Activated CD8-positive, alpha-beta memory T cell treated with anti-CD3 and anti-CD28 coated beads for 1 hour (primary cell): Measurements from ENCODE around the gene TEX48.

Experiments used
- DNase-seq, 2 donors: peaks; one replicate each; pipeline ENCODE4 v3.0.0-alpha.2; 2020; ENCODE audit warnings: low read depth in 1 of 2; ENCODE audit errors: extremely low read depth in 1 of 2

The TEX48 gene

GRCh38 chr9:114669961-114670360 is 12.0 kb downstream of the TEX48 start:
- DNase-seq, result no peak

- DNase-seq, result no peak
Observed at GRCh38 chr9:114668146-114668545, 13.8 kb downstream of the TEX48 start.

- no peak for DNase-seq
Observed at GRCh38 chr9:114666851-114667250, 15.1 kb downstream of the TEX48 start.

GRCh38 chr9:114666401-114666800 is 15.6 kb downstream of the TEX48 start:
- DNase-seq, result no peak

DNA sequence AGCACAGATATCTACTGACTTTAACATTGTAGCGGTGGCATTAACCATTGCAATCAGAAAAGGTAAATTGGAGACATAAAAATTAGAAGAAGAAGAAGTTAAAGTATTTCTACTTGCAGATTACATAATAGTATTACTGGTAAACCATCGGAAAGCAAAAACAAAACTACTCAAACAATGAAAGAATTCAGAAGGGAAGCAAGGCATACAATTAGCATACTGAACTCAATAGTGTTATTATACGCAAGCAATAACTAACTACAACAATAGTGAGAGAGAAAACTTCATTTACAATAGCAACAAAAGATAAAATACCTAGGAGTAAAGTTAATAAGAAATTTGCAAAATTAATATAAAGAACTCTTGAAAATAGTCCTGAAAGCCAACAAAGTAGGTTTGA is 17.8 kb downstream of the TEX48 start:
- no peak for DNase-seq

- peak; percentile 13 to 45 for DNase-seq
Observed at GRCh38 chr9:114662081-114662989, 19.7 kb downstream of the TEX48 start.

DNA sequence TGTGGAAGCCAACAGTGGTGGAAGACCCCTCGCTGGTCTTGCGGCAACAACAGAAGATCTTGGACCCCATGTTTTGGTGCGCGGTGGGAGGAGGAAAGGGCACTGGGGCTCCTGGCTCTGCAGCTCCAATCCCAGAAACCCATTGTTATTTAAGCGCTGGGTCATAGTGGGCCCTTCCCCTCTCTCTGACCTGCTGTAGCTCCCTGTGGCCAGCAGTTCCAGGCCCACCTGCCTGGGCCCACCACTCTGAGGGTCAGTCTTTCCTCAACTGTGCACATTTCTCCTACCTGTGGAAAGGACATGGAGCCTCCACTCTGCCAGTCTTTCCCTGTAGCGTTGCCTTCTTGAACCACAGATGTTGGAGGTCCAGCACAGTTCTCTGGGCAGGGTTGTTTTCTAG is 24.3 kb downstream of the TEX48 start, which contains the start of gene TEX53:
TEX53 (minus strand) TSS at position 101 of the 400 bp plus-strand sequence; CDS start at position 70, 31 bp downstream.
- no peak for DNase-seq

DNA sequence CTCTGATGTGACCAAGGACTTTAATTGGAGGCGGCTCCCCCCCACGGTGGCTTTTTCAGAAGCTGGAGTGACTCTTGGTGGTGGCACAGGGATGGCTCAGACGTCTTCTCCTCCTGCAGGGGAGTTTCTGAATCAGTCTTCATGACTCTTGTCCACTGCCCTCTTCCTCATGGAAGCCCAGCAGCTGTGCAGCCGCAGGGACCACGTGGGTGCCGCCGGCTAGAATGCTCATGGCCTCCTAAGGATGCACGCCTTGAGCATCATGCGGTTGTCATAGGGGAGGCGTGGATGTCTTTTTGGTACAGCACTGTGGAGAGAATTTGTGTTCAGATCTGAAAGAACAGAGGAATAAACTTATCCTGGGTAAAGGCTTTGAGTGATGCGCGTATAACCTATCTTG is 25.7 kb downstream of the TEX48 start:
- DNase-seq, result no peak

GRCh38 chr9:114655689-114656088 is 26.3 kb downstream of the TEX48 start:
- no peak for DNase-seq

- DNase-seq, result peak; percentile 54 to 63
Observed at GRCh38 chr9:114653556-114654159, 28.3 kb downstream of the TEX48 start.

DNA sequence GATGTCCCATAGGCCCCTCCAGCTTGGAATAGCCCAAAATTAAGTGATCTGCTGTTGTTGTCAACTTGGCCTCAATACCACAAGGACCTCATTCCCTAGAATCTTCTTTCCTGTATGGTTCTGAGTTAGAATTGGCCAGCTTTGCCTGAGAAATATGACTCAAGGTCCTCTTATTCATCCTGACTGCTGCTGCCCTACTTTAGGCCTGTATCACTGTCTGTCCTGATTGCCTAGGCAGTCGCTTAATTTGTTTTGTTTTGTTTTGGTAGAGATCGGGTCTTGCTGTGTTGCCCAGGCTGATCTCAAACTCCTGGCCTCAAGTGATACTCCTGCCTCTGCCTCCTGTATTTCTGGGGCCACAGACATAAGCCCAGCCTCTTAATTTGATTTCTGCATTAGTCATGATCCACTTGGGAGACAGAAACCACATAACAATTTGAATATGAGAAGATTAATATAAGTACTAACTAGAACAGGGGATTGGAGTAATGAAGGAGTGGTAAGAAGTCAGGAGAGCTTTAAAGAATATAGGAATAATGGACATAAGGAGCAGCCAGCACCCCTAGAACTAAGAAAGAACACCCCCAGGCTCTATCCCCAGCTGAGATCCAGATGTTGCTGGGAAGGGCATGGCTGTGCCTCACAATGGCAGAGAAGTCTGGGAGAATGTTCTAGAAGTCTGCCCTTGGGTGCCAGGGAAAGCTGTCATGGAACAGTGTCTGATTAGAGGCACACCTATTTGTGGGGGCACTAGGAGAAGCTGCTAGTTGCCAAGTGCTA is 29.0 kb downstream of the TEX48 start:
- DNase-seq, result no peak

GRCh38 chr9:114643896-114644295 is 38.1 kb downstream of the TEX48 start:
- DNase-seq, result no peak

DNA sequence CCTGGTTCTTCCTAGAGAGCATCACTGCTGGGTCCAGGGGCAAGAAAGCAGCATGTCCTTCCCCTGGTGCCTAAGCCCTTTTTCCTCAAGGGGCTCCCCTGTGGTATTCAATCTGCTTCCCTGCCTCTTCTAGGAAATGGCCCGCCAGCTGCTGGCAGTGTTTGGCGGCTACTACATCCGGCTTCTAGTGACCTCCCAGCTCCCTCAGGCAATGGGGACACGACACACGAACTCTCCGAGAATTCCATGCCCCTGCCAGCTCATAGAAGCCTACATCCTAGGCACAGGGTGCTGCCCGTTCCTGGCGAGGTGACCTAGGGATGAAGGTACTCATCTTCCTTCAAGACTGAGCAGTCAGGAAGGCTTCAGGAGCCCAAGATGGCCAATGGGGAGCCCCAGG is 39.0 kb downstream of the TEX48 start:
- no peak for DNase-seq

- no peak for DNase-seq
Observed at GRCh38 chr9:114641967-114642366, 40.0 kb downstream of the TEX48 start.

DNA sequence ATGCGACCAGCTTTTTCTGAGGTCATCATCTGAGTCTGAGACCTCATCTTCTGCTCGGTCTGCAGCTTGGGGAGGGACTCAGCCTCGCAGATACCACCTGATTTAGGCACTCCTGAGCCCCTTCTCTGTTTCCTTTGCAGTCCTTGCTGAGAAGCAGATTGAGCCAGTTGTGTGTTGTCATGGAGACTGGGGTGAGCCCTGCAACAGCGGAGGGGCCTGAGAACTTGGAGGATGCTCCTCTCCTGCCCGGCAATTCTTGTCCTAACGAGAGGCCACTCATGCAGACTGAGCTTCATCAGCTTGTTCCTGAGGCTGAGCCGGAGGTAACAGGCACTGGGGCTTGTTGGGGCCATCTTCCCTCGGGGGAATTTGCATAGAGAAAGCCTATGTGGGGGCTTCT is 43.6 kb downstream of the TEX48 start:
- no peak for DNase-seq

DNA sequence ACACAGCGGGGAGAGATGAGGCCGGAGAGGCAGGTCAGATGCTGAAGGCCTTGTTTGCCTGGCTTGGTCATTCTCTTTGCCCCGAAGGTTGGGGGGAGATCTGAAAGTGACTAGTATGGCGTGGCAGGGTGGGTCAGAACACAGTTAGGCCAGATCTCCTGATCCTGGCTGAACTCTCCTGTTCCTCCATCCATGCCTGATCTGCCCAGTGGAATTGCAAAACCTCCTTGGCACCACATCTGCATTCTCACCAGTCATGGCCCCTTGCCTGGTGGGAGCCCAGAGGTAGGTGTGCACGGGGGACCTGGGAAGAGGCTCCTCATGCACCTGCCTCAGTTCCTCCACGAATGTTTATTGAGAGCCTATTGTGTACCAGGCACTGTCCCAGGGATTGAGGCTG is 47.6 kb downstream of the TEX48 start:
- no peak for DNase-seq

- DNase-seq, result no peak
Observed at GRCh38 chr9:114633438-114634089, 48.4 kb downstream of the TEX48 start.

- DNase-seq, result no peak
Observed at GRCh38 chr9:114631166-114631565, 50.8 kb downstream of the TEX48 start.

DNA sequence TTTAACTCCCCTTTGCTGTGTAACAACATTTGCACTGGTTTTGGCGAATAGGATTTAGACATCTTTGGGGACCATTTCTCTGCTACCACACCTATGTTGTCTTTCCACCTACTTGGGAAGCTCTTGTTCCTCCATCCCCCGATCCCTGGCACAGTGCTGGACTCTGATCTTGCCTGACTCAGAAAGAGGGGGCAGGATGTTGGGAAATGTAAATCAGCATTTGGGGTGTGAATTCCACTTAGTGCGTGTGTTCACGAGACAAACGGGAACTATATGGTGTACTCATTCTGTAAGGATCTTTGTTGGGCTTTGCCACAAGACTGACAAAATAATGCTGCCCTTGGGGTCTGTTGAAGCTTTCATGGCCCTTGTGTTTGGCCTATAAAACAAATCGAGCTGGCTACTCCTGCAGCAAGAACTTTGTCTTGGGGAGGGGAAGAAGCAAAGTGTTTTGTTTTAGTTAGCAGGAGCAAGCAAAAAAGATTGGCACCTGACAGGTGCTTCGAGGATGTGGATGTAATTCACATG is 52.4 kb downstream of the TEX48 start:
- DNase-seq, result no peak

DNA sequence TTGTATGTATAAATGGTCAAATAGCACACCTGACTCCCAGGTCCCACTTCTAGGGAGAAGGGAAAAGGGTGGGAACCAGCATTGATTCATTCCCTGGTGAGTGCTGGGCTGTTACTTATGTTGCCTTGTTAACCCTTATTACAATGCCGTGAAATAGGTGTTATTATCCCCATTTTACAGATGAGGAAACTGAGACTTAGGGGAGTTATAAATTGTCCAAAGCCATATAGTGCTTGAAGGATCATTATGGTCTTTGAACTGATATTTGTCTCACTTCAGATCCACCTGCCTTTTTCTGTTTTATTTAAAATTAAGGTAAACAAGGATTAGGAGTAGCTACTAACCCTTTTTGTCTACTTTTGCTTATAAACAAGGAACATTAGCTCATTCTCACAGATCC is 54.4 kb downstream of the TEX48 start:
- DNase-seq, result no peak
